HG03103 (cell line): ENCODE measurements around the gene RAB1B.
"Not testable (repeated sequence)": the region's sequence is repeated elsewhere in the genome, so short reads cannot be mapped to it uniquely, and the experiment has no call there.

Source experiments
- ATAC-seq: cut with Tn5 transposase; IDR thresholded peaks from one replicate; pipeline ENCODE4 v1.9.1; 2021; ENCODE audit warnings: low read depth; ENCODE audit not compliant: unreplicated experiment

The RAB1B gene

DNA sequence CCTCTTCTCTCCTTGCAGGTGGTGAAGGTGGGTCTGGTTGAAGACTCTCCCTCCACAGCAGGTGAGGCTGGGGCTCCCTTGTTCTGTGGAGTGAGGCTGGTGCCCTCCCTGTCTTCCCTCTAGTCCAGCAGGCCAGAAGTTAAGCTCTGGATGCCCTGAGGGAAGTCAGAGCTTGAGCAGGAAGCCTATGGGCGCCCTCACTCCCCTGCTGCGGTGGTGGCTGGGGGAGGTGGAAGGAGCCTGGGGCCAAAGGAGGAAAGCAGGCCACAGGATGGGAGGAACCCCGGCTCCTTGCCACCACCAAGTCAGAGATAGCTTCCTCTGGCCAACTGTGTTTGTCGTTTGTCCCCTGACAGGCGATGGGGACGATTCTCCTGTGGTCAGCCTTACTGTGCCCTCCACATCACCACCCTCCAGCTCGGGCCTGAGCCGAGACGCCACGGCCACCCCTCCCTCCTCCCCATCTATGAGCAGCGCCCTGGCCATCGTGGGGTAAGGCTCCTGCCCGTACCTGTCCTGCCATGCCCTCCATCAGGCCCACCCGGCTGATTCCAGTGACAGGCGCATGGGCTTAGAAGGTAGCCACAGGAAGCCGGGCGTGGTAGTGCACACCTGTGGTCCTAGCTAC lies 29.5 kb upstream of the RAB1B start:
- no peak for ATAC-seq

DNA sequence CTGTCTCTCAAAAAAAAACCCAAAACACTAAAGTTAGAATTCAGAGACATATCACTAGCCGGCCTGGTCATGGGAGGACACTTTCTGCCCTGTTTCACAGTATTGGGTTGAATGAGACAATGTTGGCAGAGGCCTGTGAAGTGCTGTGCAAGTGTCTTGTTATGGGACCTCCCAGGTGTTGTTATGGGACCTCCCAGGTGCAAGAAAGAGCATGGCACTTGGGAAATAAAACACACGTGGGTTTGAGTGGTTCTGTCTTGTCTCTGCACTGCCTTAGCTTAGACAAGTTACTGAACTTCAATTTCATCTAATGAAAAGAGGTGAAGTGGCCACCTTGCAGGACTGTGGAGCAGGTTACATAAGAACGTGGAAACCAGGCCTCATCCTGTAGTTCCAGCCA lies 28.9 kb upstream of the RAB1B start:
- ATAC-seq, result no peak

DNA sequence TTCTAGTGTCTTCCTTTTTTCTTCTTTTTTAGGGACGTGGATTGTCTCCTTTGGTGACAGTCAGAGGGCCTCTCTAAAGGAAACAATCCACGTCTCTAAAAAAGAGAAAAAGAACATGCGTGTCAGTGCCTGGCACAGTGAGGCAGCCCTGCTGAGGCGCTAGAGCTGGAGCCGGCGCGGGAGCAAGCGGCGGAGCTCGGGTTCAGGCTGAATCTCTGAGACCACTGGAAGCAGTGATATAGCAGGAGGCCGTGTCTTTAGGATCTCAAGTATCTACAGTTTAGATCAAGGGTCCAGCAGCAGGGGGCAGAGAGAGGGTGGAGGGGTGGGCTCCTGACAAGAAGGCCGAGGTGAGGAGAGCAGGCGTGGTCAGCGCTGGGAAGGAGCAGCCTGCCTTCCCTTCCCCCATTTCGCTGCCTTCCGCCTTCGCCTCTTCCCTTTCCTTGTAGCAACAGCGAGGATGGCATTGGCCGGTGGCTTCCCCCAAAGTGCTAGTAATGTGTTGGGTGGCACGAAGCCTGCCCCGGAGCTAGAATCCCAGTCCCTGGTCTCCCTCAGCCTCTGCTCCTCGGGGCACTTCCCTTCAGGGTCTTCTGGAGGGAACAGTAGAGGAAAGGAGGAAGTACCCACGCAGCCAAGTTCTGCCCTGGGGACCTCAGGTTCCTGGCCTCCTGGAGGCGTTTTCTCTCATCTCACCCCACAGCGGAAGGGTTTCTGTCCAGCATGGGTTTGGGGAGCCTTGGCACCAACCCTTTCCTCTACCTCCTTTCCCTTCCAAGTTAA lies 28.2 kb upstream of the RAB1B start:
- no peak for ATAC-seq

DNA sequence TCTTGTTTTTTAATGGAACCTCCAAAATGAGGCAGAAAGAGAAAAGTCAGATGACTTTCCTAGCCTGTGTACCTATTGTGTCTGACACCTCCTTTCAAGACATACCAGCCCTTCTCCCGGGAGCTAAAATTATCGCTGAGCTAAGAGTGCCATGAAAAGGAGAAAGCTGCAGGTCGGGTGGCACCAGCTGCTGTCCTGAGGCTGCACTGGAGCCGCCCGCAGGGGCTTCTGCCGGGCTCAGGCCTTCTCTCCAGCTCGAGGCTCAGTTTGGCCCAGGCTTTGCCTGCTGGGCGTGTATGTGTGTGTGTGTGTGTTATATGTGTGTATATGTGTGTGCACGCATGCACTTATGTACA lies 27.7 kb upstream of the RAB1B start:
- no peak for ATAC-seq

DNA sequence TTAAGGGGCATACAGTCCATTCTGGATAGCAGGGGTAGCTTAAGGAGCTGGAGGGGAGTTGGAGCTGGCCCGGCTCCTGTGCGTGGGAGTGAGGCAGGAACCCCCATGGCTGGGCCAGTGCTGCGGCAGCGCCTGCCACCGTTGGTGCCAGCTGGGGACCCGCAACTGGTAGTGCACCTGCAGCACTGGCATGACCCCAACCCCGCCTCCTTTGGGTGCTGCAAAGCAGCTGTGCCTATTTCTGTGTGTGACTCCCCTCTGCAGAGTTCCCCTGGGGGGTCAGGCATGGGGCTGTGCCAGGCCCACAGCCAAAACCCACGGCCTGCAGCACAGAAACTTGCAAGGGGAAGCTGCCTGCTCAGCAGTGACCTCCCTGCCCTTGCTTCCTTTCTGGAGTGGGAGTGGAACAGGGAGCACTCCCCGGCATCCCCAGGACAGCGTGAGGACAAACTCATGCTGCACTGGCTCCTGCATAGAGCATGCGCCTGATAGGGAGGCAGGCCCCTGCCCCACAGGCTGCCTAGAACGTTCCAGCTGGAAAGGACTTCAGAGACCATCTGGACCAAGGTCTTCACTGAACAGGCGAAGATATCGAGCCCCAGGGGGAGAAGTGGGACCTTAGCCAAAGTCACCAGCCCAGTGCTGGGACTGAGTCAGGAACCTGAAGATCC lies 26.2 kb upstream of the RAB1B start:
- ATAC-seq, result no peak

DNA sequence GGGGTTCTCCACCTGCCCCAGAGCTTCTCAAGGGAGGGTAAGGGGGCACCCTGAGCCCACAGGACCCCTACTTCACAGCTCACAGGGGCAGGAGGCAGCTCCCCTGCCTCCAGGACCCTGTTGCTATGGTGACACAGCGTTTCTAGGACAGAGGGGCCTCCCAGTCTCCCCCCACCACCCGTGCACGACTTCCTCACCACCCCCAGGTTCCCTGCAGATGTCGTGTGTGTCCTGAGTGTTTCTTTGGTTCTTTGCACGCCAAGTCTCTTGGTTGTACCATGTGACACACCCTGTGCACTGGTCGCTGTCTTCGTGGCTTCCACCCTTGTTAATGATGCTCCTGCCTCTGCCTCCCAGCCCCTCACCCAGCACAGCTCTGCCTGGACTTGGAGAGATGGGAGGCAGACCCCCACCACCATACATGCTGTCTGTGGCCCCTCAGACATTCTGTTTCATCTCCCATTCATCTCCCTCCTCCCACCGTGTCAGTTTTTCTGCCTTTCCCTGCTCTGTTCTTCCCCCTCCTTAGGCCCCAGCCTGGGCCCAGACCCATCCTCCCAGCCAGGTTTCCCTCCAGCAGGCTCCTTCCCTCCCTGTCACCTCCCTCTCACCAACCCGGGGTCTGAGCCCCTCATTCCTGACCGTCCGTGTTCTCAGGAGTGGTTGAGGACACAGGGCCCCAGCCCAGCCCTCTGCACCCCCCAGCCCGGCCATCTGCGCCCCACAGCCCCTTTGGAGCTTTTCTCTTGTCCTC lies 24.5 kb upstream of the RAB1B start:
- ATAC-seq, result no peak

DNA sequence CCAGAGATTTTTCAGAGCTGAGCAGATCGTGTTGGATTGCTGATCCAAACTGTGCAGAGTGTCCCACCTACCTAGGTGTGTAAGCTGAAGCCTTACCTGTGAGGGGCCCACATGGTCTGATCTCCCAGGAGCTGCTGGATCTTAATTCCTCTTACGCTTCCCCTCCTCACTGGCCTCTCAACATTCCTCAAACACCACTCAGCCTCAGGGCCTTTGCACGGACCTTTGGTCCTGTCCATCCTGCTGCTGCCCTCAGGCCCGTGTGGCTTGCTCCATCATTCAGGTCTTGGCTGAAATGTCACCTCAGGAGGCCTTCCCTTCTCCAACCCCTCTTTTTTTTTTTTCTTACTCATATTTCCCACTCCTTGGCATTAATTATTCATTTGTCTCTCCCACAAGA lies 21.1 kb upstream of the RAB1B start:
- ATAC-seq, result no peak

DNA sequence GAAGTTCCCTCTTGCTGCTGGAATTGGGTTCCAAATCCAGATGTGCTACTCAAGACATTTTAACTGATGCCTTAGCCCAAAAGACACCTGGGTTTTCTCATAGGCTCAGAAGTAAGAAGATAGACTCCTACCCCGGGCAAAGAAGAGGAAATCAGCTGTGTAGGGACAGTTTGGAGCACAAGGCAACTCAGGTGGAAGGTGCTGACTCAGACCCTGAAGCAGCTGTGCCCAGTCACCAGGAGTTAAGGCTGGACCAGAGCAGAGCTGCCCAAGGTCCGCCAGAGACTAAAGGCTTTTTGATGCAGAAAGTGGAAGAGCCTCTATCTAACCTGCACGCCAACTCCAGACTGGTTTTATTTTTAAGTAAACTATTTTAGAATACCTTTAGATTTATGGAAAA lies 20.6 kb upstream of the RAB1B start:
- no peak for ATAC-seq

DNA sequence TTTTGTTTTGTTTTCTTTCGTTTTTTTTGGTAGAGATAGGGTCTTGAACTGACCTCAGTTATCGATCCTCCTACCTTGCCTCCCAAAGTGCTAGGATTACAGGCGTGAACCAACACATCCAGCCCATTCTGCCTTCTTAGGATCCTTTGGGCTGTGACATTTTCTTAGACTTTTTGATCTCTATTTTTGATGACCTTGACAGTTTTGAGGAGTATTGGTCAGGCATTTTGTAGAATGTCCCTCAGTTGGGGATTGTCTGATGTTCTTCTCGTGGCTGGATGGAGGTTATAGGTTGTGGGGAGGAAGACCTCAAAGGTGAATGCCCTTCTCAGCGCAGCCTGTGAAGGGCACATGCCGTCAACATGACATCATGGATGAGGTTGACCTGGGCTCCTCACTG lies 19.5 kb upstream of the RAB1B start:
- no peak for ATAC-seq

DNA sequence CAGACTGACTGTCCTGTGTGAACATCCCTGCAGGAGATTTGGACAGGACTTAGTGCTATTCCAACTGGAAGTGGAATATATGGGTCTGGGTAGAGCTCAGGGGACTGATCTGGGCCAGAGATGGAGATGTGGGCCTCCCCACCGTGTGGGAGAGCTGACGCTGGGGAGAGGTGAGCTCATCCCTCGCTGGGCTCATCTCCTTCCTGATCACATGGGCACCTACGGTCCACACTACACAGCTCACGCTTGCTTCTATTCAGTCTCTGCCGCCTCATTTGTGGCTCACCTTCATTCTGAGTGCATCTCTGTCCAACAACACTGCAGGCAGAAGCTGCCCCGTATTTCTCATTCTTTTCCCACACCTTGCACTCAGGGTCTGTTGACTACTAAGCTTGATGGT lies 16.6 kb upstream of the RAB1B start:
- ATAC-seq, result no peak

DNA sequence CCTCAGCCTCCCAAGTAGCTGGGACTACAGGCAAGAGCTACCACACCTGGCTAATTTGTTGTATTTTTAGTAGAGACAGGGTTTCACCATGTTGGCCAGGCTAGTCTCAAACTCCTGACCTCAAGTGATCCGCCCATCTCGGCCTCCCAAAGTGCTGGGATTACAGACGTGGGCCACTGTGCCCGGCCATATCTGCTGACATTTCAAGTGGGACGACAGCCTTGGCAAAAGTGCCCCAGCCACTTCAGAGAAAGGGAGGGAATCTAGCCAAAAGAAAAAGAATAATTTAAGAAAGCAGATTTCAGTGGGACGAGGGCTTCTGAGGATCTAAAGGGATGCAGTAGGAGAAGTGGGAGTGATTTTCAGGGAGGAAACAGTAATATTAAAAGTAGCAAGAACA lies 15.4 kb upstream of the RAB1B start:
- ATAC-seq, result not testable (repeated sequence)

DNA sequence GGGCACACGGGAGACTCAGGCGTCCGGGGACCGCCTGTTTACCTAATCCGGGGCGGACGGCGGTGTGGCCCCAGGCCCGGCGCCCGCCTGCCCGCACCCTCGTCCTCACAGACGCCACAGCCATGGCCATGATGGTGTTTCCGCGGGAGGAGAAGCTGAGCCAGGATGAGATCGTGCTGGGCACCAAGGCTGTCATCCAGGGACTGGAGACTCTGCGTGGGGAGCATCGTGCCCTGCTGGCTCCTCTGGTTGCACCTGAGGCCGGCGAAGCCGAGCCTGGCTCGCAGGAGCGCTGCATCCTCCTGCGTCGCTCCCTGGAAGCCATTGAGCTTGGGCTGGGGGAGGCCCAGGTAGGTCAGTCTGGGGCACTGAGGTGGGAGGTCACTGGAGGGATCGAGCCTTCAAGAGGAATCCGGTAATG lies 10.0 kb upstream of the RAB1B start:
- ATAC-seq, result no peak

DNA sequence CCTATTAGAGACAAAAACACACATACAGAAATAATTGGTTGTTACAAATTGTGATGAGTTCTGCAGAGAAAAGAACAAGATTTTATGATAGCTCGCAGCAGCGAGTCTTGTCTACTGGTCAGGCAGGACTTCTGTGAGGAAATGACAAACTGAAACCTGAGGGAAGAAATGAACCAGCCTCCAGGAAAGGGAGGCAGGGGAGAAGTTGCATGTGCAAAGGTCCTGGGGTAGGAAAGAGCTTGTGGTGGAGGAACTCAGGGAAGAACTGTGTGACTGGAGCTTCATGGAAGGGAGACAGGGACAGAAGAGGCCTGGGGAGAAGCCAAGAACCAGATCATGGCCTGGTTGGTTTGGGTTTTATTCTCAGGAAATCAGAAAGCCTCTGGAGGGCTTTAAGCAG lies 9.2 kb upstream of the RAB1B start:
- no peak for ATAC-seq

DNA sequence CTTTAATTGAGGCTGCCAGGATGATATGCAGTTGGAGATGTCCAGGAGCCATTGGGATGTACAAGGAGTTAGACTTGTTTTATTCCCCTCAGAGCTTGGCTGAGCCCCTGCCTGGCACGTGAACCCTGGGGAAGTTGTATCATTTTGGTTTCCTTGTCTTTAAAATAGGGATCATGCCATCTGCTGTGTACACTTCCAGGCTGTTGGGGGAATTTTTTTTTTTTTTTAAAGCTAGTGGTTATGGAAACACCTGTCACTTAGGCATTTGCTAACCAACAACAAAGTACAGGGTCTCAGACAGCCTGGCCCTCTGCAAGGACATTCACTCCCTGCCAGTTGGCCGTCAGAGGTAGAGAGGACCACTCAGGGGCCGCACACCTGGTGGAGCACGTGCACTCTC lies 8.5 kb upstream of the RAB1B start:
- no peak for ATAC-seq

DNA sequence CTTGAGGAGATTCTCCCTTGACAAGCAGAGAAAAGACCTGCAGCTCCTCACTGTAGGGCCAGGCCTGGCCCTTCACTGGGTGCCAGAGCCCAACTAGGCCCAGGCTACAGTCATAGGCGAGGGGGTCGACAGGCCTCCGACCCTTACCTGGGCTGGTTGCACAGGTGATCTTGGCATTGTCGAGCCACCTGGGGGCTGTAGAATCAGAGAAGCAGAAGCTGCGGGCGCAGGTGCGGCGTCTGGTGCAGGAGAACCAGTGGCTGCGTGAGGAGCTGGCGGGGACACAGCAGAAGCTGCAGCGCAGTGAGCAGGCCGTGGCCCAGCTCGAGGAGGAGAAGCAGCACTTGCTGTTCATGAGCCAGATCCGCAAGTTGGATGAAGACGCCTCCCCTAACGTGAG lies 6.9 kb upstream of the RAB1B start:
- no peak for ATAC-seq

DNA sequence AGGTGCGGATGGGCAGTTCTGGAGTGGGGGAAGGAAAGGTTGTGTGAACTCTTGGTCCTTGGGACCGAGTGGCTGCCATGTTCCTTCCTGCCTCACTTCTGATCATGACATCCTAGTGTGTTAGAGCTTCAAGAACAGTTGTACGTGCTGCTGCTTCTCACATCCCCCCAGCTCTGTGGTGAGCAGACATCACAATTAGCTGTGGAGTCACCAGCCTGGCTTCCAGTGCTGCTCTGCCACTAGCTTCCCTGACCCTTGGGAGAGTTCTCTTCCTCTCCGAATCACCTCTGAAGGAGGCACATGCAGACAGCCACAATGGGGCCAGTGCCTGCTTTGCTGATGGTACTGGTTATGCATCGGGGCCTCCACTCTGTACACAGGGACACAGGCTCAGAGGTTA lies 6.2 kb upstream of the RAB1B start:
- no peak for ATAC-seq

DNA sequence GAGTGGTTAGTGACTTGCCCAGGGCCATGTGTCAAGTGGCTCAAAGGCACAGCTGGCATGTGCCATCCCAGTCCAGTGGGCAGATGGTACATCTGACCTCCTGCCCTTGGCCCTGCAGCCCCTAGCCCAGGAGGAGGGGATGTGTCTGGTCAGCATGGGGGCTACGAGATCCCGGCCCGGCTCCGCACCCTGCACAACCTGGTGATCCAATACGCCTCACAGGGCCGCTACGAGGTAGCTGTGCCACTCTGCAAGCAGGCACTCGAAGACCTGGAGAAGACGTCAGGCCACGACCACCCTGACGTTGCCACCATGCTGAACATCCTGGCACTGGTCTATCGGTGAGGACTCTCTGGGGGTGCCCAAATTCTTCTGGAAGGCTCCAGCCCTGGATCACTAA lies 5.7 kb upstream of the RAB1B start:
- no peak for ATAC-seq

DNA sequence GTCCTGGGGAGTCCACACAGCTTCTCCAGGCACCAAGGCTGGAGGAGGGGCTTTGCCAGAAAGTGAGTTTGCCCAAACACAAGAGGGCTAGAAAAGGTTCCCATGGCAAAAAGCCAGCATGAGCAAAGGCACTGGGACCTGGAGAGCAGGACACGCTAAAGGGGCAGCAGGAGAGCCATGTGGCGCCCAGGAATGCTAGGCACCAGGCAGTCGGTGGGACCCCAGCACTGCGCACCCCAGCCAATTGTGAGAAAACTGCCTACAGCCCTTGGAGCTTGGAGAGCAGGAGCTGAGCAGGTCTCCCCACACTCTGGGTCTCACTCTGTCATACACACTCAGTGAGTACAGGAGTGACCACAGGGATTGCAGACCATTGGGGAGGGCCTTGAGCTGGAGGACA lies 5.2 kb upstream of the RAB1B start:
- ATAC-seq, result no peak

DNA sequence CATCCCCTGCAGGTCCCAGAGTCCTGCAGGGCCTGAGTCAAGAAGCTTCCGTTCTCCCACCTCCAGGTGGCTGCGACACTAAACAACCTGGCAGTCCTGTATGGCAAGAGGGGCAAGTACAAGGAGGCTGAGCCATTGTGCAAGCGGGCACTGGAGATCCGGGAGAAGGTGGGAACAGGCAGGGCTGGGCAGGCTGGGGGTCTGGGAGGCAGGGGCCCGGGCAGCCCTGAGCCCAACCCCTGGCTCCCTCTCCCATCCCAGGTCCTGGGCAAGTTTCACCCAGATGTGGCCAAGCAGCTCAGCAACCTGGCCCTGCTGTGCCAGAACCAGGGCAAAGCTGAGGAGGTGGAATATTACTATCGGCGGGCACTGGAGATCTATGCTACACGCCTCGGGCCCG lies 4.7 kb upstream of the RAB1B start:
- ATAC-seq, result no peak

DNA sequence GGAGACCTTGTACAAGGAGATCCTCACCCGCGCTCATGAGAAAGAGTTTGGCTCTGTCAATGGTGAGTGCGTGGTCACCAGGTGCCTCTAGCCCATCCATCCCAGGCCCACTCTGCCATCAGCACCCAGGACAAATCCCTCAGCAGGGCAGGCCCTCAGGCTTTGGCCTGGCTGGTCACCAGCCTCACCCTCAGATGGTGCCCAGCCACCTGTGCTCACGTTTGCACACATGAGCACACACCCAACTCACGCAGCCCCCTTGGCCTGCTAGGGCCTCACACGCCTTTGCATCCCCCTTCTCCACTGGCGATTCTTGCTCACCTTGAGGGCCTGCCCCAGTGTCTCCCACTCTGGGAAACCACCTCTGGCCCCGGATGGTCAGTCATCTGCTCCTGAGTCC lies 4.1 kb upstream of the RAB1B start:
- no peak for ATAC-seq

DNA sequence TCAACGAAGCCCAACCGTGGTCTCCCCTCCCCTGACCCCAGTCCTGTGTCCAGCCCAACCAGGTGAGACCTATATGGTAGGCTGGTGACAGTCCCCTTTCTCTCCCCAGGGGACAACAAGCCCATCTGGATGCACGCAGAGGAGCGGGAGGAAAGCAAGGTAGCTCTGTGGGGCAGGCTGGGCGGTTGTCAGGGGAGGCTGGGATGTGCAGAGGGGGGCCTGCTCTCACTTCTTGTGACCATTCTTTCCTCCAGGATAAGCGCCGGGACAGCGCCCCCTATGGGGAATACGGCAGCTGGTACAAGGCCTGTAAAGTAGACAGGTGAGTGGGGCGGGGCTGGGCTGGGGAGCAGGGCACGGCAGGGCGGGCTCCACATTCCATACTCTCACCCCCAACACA lies 3.5 kb upstream of the RAB1B start:
- no peak for ATAC-seq
